NCI-H345 treated with DMSO at 0.1 percent for 48 hours (cell line): ENCODE measurements around the gene IL1RAP.

Experiments used
- DNase-seq: peaks from one replicate; lab custom pipeline; 2025; ENCODE audit not compliant: unreplicated experiment; lab: John Stamatoyannopoulos, UW

The IL1RAP gene

DNA sequence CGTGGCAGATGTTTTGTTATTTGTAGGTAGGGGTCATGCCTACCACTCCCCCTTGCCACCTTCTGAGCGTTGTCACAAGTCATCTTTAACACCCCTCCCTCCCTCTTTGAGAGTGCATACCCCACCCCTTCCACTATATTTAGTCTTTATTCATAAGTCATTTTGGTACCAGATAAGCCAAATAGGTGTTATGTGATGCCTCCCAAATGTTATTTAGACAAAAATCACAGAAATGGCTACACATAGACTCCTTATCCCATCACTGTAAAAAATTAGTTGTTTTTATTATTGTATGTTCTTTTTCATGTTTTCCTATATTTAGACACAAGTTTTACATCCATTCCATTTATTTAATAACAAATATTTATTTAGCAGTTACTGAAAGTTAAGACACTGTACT, 93.1 kb downstream of the IL1RAP start:
- DNase-seq = no peak

DNA sequence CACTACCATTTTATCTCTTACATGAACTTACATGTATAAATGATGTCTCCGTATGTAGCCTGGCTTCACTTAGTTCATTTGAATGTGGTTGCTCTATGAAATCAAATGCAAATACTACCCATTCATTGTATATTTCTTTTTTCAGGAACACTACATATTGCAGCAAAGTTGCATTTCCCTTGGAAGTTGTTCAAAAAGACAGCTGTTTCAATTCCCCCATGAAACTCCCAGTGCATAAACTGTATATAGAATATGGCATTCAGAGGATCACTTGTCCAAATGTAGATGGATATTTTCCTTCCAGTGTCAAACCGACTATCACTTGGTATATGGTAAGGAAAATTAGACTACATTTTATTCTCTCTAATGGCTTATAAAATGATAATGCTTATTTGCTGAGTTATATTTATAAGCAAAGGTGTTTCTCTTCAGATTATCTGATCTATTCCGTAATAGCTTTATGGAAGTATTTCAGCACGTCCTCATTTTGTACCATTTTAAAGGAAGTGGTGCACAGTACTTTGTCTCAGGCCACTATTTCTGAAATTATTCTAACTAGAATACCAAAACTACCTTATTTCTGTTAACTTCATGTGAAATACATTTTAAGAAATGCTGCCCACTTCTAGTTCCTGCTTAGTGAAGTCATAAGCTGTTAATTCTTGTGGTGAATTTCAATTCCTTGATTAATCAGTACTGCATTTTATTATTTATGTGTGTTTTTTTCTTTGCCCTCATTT, 95.1 kb downstream of the IL1RAP start:
- DNase-seq = no peak

DNA sequence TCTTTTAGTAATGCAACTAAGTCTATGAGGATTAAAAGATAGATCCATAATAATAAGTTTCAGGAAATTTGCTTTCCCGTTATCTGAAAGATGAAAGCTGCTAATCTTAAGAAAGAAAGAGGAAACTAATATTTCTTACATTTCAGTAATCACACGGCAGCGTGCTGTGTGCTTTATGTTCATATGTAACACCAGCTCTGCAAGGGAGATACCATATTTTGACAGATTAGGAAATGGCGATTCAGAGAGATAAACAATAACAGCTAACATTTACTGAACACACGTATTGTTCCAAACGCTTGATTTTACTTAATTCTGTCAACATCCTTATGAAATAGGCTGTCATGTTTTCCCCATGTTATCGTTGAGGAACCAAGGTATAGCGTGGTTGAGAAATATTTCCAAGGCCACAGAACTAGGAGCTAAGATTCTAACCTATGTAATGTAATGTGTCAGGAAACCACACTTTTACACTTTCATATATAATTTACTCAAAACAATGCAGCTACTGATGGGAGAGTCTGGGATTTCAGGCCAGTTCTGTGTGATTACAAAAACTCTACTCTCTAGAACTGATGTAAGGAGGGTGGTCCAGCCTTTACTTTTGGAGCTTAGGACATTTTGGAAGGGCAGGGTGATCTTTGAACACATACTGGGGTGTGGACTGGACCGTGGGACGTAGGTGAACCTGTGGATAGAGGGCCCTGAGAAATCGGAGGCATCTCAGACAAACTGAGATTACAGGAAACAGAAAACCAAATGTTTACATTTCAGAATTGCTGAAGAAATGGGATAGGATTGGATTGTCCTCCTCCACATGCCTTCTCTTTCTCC, 100.6 kb downstream of the IL1RAP start:
- no peak for DNase-seq

DNA sequence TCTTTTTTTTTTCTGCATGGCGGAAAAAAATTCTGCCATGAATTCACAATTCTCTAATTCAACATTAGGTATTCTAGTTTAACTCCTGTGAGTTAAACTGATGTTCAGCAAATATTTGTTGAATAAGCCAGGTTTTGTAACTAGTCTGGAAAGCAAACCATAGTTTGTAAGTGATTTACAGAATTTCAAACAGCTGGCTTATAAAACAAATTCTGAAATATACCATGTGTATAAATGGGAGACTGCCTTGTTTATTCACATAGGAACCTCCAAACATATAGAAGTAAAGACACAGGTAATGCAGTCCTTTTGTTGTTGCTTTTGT, 101.1 kb downstream of the IL1RAP start:
- DNase-seq = no peak

DNA sequence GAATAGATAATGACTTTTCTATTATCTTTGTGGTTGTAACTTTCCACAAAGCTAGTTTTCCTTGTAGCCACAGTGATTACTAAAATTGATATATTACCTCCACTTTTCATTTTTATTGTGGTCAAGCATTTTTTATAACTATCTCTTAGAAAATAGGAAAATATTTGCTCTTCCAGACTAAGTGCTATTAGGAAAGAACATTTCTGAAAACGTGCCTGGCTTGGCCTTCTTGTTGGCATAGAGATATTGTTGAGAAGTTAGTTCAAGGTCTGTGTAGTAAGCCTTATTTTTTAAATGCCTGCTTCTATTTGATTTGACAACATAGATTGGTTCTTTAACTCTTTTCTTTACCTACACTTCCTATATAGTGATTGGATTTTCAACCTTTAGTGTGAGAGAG, 101.7 kb downstream of the IL1RAP start:
- no peak for DNase-seq

DNA sequence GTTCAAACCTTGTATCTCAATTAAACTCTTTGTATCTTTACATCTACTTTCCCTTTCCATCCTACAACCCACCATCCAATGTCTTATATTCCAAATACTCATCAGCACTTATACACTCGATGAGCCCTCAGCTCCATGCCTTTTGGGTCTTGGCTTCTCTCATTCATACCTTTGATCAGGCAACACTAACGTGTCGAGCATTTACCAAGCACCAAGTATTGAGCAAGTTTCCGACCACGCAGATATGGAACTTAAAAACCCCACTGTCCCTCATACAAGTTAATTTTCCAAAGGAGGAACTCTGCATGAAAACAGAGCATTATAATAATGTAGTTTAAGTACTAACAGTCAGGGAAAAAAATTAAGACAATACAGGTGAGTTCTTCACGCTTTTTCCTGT, 102.8 kb downstream of the IL1RAP start:
- no peak for DNase-seq

DNA sequence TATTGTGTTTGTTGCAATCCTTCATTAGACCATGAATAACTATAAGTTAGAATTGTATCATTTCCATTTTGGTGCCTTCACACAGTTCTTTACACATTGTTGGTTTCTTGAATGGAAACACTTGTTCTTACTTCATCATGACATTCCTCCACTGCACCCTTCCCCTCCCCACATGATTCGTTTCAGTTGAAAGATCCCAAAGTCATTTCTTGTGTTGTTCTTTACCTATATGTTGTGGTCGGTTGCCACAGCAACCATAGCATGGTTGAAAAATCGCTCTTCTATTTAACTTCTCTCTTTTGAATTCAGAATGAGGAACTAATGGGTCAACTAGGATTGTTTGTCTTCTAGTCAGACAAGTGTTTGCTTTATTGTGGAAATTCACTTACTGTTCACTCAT, 103.3 kb downstream of the IL1RAP start:
- no peak for DNase-seq

DNA sequence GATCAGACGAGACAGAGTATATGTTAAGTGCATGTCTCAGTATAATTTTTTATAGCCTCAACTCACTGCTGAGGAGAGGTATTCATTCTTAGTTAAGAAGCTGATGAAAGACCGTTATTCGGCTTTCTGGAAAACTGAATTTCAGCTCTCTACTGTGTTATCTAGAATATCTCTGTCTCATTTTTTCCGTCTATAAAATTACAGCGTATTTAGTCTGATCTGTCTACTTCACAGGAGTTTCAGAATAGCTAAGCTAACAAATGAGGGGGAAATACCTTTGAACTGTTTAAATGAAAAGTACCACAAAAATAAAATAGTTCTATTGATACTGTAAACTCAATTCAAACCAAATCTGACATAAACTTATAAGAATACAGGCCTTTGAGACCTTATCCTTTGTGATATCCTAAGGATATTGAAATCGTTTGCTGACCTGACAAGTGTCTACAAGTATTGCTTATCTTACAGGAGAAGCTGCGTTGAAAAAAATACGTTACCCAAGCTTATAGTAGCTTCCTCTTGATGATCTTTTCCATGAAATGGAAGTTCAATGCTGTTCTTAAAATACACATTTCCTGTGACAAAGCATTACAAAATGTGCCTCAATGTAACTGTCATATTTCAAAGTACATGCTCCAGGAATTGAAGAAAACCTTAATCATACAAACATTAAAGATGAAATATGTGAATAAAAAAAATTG, 104.6 kb downstream of the IL1RAP start:
- DNase-seq = no peak

DNA sequence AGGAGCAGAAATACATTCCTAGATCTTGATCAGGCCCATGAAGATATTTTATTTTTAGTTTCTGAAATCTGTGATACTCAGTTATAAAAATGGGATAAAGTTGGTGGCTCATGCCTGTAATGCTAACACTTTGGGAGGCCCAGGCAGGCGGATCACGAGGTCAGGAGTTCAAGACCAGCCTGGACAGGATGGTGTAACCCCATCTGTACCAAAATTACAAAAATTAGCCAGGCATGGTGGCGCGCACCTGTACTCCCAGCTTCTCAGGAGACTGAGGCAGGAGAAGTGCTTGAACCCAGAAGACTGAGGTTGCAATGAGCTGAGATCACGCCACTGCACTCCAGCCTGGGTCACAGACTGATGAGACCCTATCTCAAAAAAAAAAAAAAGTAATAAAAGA, 105.5 kb downstream of the IL1RAP start:
- DNase-seq = no peak

DNA sequence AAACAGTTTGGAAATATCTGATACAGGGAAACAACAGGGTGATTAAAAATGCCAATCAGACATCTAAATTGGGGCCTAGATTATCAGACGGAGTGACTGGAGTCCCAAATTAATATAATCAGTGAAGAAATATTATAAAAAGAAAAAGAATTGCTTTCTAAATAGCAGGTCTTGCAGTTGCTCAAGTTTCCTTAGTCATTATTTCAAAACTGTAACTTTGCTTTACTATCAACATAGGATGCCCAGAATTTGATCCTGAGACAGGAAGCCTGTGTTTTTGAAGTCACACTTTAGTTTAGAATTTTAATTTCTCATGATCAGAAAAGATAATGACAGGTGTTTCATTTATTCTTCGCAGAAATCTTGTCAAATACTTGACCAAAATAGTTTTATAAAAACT, 105.9 kb downstream of the IL1RAP start:
- DNase-seq = no peak

DNA sequence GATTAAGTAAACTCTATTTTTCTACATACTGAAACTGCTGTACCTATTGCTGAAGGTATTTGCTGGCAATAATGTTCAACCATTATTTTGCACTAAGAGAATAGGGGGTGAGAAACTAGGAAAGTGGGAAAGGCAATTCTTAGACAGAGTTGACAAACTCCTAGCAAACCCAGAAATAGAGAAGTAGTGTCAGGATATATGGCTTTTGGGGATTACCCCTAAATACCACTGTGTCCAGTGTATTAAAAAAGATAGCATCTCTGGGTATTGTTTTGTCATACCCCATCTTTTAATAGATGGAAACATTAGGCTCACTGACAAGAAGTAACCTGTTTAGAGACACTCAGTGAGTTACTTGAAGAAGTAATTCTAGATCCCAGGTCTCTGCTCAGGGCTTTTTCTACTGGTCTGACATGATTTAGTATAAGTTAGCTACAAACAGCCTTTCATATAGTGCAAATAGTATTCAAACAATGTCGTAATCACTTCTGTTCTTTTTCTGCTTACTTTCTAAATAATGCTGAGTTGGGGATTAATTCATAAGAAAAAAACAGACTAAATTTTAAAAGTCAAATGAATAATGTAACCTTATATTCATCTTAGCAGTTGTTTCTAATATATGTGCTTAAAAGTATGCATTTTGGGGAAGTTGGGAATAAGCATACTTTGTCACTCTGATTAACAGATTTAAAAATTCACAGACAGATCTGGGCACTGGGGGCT, 107.2 kb downstream of the IL1RAP start:
- no peak for DNase-seq

DNA sequence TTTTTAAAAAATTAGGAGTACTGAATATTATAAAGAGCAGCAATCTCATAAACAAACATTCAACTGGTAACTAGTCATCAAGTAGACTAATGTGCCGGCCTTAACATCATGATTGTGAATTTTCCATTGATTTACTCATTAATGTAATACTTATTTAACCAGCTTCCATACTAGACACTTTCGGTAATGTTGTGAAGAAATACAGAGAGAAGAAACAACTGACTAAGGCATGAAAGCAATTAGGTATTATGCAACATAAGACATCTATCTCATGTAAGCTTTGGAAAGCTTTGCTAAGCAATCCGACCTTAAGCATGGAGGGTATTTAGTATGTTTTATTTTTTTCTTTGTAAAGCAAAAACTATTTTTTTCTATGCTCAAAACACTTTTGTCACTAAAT, 108.0 kb downstream of the IL1RAP start:
- DNase-seq = no peak

DNA sequence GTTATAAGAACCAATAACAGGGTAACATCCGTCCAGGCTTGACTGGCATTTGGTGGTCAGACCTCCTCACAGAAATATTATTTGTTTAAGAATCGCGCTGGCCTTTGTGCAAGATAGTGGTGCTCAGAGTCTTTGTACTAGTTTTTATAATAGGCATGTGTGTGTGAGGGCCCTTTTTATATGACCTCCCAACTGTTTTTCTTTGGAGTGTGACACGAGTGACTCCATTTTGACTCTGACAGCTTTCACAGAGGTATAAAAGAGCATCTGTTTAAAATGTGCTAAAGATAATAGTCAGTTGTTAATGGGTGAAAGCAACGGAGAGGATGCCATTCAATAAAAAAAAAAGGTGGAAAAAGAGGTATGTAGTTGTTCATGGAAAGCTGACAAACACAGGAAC, 110.4 kb downstream of the IL1RAP start:
- no peak for DNase-seq

DNA sequence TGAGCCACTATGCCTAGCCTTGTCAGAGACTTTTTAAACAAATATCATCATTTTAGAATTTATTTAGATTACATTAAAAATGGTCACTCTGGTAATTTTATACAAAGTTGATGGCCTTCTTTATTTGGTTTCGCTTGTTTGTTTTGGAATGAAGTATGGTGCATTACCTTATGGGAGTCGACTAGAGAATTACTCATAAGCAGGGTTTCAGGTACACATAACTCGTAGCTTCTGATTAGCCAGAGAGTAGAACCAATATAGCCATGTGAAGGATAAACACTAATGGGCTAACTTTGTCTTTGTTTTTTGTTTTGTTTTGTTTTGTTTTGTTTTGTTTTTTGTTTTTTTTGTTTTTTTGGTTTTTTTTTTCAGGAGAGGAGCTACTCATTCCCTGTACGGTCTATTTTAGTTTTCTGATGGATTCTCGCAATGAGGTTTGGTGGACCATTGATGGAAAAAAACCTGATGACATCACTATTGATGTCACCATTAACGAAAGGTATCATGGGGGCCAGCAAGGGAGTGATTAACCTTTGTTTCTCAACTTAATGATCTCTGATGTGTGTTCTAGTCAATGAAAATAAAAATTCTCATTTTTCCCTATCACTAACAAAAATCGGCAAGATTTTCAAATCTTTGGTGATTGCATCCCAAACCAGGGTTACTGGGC, 113.2 kb downstream of the IL1RAP start:
- DNase-seq = no peak

DNA sequence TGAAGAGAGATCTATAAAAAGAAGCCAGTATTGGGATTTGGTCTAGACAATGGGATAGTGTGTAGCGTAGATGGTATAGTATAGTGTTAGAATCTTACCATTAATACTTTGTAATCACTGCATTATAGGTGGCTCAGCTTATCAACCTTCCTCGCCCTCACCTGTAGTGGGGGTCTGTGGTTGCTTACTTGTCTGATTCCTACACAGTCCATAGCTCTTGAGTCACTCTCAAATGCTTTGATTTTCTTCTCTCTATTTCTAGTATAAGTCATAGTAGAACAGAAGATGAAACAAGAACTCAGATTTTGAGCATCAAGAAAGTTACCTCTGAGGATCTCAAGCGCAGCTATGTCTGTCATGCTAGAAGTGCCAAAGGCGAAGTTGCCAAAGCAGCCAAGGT, 115.2 kb downstream of the IL1RAP start:
- DNase-seq = no peak

DNA sequence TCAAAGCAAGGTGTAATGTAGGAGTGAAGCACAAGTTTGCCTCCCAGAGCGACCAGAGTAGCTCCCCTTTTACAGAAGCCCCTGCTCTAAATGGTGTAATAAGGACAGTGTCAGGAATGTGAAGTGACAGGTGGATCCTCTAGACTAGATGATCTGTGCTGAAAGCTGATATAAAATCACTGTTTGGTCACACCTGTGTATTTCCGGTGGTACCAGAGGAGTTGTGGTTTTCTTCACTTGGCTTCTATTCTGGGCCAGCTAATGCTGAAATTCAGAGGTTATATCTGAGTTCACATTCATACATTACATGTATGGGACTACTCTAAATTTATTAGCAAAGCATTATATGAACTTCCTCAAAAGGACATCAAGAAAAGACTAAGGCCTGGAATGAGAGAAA, 117.4 kb downstream of the IL1RAP start:
- no peak for DNase-seq

DNA sequence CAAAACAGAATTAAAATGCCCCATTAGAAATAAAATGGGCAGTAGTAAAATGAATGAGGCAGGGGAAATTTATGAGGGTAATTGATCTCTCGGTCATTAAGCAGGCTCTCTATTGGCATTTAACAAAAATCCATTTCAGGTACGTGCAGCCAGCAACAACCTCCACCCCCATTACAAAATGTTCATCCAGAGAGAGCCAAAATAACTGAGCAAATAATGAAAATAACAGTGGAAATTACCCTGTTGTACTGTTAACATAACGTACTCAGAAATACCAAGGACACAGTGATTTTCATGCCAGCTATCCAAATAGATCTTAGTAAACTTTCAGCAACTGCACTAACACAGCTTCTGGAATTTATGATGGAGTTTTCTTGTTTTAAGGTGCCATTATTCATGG, 127.7 kb downstream of the IL1RAP start:
- no peak for DNase-seq

DNA sequence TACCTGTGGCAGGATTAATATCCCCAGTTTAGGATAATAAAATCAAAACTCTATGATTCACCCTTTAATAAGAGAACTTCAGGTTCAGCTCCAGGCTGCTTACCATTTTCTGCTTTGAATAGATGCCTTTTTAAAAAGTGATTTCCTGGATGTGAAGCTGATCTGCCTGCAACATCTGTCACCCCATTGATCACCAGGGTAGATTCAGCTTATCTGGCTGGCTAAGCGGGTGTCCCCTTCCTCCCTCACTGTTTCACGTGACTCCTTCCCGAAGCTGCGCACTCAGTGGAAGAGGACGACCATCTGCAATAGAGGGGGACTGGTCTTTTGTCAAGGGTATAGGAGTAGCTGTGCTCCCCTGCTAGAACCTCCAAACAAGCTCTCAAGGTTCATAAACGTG, 128.1 kb downstream of the IL1RAP start:
- no peak for DNase-seq

DNA sequence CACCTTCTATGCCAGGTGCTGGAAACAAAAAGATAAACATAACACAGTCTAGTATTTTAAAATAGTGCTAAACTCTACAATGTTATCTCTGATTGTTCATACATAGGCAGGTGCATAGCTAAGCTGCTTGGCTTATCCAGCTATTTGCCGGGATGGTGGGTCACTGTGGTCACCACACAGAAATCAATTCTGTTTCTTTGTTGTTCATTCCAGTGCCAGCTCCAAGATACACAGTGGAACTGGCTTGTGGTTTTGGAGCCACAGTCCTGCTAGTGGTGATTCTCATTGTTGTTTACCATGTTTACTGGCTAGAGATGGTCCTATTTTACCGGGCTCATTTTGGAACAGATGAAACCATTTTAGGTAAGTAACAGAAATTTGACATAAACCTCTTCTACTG, 130.2 kb downstream of the IL1RAP start:
- no peak for DNase-seq

DNA sequence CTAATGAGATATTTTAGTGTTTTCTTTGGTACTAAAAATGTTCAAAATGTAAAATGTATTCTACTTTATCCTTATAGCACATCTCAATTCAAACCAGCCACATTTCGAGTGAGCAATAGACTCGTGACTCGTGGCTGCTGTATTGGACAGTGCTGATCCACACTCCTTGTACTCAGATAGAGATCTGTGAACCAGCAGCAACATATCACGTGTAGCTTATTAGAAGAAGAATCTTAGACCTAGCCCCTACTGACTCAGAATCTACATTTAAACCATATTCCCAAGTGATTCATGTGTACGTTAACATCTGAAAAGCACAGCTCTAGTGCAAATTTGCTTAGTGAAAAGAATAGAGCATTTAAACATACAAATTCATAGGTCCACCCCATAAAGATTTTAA, 130.9 kb downstream of the IL1RAP start:
- no peak for DNase-seq

DNA sequence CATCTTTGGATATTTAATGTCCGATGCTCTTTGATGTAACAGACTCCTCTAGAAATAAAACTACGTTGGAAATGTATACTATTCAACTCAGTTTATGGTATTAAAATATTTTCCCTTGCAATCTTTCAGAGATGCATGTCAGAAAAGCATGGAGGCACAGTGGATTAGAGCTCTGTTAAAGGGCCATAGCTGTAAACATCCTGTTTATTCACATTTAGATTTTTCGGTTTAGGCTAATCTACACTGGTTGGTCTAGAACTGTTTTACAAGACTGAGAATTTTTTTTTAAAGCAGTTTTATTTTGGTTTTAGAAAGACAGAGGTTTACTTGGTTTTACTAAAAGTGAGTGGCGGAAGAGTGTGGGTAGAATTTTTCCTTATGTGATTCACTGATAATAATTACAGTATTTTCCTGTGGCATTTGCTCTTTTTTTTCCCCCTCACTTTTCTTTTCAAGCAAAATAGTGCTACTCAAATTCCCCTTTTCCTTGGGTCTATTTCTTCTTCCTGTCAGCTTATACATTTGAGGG, 132.1 kb downstream of the IL1RAP start:
- DNase-seq = no peak
